CD4-positive, alpha-beta T cell treated with Interleukin-1 beta for 1 hour (primary cell): ENCODE data around the gene NMU.
"Not testable (repeated sequence)": the region's sequence is repeated elsewhere in the genome, so short reads cannot be mapped to it uniquely, and the experiment has no call there.

ENCODE experiments used
- DNase-seq, 2 donors: peaks; one replicate each; pipeline ENCODE4 v3.0.0-alpha.2; 2020 to 2022

NMU gene

GRCh38 chr4:55635741-55636655, at the start of gene NMU:
Gene NMU, minus strand, starts transcription at chr4:55636298. Its CDS starts 106 bp downstream, at chr4:55636192.
- DNase-seq, result peak; percentile 2 to 8

GRCh38 chr4:55684276-55684675, 48.2 kb upstream of the NMU start:
- DNase-seq, result no peak

GRCh38 chr4:55682797-55683196, 46.7 kb upstream of the NMU start:
- not testable (repeated sequence) for DNase-seq

DNA sequence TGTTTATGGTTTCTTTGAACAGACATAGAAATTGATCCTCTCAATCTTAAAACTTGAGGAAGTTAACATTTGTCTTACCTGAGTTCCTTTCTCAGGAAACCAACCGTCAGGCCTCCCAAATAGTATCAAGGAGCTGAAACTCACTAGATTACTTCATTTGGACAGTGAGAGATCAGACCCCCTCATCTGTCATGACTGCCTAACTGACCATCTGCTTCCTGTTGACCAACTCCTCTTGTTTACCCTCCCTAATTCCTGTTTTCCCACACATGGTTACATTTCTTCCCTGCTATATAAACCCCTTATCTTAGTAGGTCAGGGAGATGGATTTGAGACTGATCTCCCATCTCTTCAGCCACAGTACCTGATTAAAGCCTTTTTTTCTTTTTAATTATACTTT, 46.2 kb upstream of the NMU start:
- no peak for DNase-seq

GRCh38 chr4:55681430-55681829, 45.3 kb upstream of the NMU start:
- DNase-seq, result no peak

- no peak for DNase-seq
Measured at GRCh38 chr4:55675196-55675793, 39.2 kb upstream of the NMU start.

GRCh38 chr4:55673424-55673823, 37.3 kb upstream of the NMU start:
- no peak for DNase-seq

- no peak for DNase-seq
Measured at GRCh38 chr4:55671667-55672066, 35.6 kb upstream of the NMU start.

- no peak for DNase-seq
Measured at GRCh38 chr4:55670695-55671094, 34.6 kb upstream of the NMU start.

- no peak for DNase-seq
Measured at GRCh38 chr4:55668449-55668848, 32.4 kb upstream of the NMU start.

GRCh38 chr4:55666535-55666934, 30.4 kb upstream of the NMU start:
- DNase-seq, result no peak

- DNase-seq, result no peak
Measured at GRCh38 chr4:55663145-55663544, 27.0 kb upstream of the NMU start.

DNA sequence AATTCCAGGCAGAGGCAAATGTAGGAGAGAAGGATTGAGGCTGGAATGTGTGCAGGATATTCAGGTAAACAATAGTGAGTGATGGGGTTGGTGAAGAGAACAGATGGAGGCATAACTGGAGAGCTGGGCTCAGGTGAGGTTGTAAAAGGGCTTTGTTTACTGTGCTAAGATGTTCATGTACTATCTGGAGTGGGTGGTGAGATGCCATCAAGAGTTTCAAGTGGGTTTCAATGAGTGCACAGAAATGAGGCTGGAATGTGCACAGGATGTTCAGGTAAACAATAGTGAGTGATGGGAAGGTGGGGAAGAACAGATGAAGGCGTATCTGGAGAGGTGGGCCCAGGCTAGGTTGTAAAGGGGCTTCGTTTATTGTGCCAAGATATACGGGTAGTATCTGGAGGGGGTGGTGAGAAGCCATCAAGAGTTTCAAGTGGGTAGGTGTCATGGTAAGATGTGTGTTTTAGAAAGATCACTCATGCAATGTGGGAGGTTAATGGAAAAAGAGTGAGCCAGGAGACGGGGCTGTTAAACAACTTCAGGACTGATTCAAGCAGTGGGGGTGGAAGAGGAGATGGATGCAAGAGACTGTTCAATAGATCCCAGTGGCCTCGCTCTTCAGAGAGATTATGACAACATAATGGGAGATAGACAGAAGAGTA, 25.4 kb upstream of the NMU start:
- DNase-seq, result no peak

DNA sequence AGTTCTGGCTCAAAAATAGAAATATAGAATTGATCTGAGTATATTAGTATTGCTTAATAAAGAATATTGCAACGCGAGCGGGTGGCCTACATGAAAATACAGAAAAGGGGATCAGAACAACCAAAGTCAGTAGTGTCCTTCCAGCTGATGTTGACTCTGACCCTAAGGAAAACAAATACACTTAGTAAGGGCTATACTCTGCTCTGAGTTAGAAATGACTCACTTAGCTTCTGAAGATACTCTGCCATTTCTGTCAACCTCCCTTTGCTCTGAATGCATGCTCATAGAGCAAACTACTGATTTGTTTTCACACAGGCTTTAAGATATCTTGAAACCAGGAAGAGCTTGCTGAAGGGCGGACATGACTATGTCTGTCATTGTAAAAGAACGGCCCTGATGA, 22.6 kb upstream of the NMU start:
- DNase-seq, result no peak

- no peak for DNase-seq
Measured at GRCh38 chr4:55654131-55654530, 18.0 kb upstream of the NMU start.

DNA sequence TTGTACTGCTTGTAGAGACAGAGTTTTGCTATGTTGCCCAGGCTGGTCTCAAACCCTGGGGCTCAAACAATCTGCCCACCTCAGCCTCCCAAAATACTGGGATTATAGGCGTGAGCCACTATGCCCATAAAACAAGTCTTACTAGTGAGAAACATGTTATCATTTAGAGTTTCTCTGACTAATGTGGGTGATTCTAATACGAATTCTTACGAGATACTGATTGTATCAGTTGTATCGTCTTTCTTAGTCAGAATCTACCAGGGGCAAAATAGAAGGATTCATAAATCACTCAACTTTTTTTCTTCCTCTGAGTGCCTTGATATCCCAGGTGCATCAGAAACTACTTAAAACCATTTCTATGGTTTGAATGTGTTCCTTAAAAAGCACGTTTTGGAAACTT, 14.4 kb upstream of the NMU start:
- no peak for DNase-seq

DNA sequence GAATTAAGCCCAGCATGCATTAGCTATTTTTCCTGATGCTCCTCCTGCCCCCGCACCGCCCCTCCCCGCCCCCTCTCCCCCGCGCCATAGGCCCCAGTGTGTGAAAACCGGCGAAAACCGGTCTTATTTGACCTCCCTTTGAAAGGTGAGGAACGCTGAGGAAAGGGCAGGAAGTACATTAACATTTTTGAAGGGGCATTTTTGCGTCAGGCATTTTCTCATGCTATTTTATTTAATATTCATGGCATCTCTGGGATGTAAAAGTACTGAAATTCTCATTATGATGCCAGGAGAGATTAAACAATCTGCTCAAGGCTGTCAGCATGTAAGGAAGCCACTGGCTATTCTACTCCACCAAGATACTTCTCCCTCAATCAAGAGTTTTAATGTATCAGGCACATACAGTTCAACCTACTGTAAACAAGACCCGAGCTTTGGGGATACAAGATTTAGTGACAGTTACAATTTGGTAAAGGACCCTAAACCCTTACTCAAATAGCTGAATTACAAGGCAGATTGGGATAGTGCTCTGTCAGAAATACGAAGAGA, 1.2 kb upstream of the NMU start:
- no peak for DNase-seq

DNA sequence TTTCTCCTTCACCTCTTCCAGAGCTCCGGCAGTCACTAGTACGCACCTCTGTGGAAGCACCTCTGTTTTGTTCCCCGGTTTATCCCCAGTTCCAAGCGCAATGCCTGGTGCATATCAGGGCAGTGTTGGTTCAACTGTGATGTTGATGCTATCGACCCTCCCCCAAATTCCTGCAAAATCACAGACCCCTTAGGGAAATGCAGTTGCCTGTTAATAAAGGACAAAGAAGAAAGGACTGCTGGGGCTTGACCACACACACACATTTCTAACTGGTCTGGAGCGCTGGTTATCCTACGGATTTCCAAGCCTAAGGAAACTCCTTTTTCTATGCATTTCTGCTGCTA, 530 bp upstream of the NMU start:
- DNase-seq, result no peak

- DNase-seq, result no peak
Measured at GRCh38 chr4:55635282-55635681, 816 bp downstream of the NMU start.

DNA sequence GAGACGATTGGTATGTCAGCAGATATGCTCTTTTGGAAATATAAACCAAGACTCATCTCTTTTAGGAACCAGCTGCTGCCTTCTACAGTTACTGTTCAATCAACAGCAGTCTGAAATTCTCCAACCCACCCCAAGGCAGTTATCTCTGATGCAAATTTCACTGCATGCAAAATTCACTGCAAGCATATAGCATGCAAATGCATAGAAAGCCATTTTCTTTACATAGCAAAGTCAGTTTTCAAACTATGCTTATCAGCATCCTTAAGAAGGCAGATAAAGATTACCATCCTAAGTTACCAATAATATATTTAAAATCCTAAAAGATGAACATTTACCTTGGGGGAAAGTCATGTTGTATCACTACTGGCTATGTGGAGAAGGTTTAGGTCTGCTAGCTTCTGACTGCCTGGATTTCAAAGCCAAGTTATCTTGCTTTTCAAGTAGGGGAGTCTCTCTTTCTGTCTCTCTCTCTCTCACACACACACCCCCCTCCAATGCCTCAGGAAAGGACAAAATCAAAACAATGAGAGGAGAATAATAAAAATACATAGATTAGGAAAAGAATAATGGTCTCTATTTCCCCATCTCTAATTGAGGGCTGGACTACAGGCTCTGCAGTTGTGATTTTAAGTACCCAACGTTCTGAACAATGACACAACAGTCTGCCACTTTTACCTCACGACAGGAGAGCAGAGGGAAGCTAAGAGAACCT, 1.5 kb downstream of the NMU start:
- no peak for DNase-seq

DNA sequence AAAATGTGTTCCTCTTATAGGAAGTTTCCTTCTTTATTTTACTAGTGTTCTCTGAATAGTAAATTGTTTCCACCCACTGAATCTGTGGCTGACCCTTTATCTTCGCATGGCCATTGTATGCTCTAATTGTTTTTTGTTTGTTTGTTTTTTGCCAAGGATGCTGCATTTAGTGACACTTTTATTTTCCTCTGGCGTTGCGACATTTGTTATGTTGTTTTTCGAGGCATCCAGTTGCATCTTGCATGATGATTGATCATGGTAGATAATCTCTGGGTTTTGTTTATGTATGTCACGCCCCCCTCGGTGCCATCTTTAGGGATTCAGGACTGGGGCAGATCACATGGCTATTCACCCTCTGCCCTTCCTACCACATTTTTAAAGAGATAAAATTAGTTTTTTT, 2.2 kb downstream of the NMU start:
- DNase-seq, result no peak

GRCh38 chr4:55625835-55626234, 10.3 kb downstream of the NMU start:
- no peak for DNase-seq

- DNase-seq, result not testable (repeated sequence)
Measured at GRCh38 chr4:55624063-55624462, 12.0 kb downstream of the NMU start.
